Suppressor macrophage treated with lipopolysaccharide for 1 hour (primary cell): ENCODE data around the gene NAA20.
"Not testable (repeated sequence)": the region's sequence is repeated elsewhere in the genome, so short reads cannot be mapped to it uniquely, and the experiment has no call there.

ENCODE experiments used
- DNase-seq, 3 donors: peaks; one replicate each; pipeline ENCODE4 v3.0.0-alpha.2; 2020 to 2022

The NAA20 gene

GRCh38 chr20:19991854-19992253, 25.3 kb upstream of the NAA20 start:
- DNase-seq: no peak

DNA sequence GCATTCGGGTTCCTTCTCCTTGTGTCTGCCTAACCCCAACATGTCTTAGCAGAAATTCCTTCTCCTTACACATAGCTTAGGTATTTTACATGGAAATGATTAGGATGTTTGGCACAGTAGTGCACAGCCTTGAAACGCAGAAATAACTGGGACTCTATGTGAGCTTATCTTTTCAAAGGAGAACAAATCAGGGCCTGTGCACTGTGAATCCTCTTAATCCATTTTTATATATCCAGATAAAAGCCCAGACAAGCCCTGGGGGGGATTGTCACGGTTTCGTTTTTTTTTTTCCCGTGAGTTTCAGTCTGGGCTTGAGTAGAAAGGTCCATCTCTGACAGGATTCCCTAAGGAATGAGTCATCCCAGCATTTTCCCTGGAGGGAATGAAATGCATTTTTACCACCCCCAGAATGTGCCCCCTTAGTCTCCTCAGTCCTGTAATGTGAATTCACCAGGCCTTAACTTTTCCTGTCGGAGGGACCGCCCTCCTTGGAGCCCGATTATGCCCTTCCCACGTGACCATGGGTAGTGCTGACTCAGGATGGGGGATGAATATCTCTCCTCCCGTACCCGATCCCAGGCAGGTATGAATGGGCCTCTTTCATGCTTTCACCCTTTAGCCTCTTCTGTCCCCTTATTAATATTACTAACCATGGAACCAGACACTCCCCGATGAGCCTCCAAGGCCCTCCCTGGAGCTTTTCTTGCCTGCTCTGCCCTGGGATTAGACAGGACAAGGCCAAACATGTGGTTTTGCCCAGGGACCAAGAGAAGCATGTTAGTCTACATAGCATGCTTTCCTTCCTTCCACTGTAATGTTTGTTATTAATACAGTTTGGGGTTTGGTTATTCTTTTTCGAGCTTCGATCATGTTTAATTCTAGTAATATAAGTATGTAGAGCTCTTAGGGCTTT, 23.9 kb upstream of the NAA20 start:
- DNase-seq: no peak

DNA sequence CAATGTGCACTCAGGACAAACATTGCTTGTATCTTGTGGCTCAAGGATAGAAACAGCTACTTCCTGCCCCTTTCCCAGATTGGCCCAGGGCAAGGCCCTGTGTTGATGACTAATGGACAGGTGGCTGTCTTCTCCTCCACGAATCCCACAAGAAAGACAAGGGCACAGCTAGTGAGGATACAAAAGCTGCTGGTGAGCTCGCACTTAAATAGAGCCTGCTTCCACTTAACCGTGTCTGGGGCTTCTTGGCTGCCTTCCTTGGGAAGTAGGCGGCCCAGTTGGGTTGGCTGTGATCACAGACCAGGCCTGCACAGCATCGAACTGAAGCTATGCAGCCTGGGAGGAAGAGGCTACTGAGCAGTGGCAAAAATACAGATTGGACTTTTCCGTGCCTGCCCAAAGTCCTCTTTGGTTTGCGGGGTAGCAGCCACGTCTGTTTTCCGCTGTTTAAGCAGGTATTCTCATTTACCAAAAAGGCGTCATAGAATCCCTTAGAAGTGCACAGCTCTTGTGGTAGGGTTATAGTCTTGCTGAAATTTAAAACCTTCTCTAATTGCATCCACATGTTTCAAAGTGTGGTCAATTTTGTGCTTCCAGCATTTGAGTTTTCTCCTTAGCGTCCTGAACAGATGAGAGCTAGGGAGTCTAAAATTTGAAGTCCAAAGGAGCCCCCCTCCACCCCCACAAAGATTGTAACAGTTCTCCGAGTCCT, 23.0 kb upstream of the NAA20 start:
- no peak for DNase-seq

DNA sequence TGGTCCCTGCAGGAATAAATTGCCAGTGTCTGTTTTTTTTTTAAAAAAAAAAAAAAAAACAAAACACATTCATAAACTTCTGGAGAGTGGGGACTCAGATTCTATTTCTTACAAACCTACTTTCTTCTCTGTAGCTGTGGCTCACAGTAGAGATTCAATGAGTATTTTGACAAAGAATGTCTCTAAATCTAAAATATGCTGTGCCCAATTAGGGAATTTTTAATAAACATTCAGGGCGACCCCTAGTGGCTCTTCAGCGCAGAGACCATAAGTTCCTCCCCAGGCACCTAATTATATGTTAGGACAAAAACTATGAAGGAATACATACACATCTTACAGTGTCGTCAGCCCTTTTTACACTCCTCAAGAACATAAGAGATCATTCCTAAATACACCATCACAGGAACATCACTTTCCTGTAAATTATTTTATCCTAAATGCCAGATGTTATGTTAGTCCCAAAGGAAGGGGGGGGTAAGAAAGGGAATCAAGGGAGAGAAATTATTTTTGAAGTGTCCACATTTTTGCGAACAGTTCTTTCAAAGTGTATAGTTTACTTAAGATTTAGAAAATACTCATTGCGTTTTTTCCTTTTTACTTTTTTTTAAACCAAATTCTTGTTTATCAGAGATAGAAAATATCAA, 21.8 kb upstream of the NAA20 start:
- peak; percentile 62 to 71 (median 67) for DNase-seq

GRCh38 chr20:19996222-19996621, 20.9 kb upstream of the NAA20 start:
- peak in 2 of 3 donors; percentile 65 to 66 for DNase-seq

GRCh38 chr20:19996917-19997316, 20.2 kb upstream of the NAA20 start:
- DNase-seq: peak in 2 of 3 donors; percentile 57 to 58

DNA sequence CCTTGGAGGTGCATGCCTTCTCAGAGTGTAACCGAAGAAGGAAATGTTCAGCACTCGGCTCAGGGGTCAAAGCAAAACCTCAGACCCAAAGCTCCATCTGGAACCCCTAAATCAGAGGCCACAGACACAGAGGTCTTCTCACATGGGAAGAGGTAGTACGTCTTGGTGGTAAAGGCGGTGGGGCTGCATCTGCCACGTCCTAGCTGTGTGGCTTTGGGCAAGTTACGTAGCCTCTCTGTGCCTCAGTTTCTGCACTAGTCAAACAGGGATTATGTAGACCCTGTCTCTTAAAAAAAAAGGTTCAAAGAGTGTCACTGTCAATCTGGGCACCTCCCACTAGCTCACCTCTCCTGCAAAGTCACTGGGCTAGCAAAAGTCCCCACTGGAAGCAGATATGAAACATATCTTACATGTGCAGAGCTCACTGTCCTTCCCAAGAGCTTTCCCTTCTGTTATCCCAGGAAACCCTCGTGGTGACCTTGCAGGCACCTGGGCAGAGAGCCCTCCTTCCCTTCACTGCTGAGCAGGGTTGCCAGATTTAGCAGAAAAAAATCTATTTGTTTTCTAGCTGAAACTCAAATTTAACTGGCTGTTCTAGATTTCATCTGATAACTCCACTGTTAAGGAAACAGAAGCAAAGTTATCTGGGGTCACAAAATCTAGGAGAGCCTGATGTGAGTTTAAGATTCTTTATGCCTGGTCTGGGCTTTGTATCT, 18.0 kb upstream of the NAA20 start:
- peak in 2 of 3 donors; percentile 6 to 10 for DNase-seq

GRCh38 chr20:20000211-20000968, 16.8 kb upstream of the NAA20 start:
- peak; percentile 69 to 84 (median 80) for DNase-seq

DNA sequence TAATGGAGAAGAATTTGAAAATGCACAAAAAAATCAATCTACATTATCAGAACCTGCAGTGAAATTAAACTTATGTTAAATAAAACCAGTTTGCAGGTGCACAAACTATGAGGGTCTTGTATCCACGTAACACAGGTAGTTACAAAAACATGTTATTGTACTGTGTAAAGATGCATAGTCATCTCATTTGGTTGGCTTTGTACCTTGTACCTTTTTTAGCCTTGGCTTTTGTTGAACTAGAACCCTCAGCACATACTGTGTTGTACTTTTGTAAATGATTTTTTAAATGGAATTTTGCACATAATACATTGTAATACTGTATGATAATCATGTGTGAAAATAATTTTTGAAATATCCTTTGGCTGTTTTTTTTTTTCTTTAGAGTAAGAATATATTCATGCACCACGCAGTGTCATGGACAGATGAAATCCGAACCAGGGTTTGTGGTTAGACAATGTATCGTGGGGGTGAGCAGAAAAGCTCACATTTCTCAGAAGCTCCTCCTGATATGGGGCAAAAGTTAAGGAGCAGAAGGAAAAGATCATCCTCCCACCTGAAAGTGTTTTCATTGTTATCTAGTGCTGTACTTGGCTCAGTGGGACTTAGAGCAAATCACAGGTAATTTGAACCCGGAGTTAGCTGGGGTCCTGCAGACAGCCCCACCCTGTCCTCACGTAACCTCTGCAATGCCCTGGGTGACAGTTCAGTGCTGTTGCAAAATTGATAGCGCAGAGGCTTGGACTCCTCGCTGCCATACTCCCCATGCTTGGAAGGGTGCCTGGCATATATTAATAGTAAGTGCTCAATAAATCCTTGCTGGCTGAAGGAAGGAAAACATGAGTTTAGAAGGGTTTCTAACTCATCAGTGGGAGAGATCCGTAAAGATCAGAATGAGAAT, 14.8 kb upstream of the NAA20 start:
- DNase-seq: peak in 1 of 3 donors; percentile 55

GRCh38 chr20:20003031-20003954, 13.9 kb upstream of the NAA20 start:
- DNase-seq: peak; percentile 87 to 93 (median 92)

- DNase-seq: not testable (repeated sequence)
Measured at GRCh38 chr20:20003955-20004322, 13.2 kb upstream of the NAA20 start.

DNA sequence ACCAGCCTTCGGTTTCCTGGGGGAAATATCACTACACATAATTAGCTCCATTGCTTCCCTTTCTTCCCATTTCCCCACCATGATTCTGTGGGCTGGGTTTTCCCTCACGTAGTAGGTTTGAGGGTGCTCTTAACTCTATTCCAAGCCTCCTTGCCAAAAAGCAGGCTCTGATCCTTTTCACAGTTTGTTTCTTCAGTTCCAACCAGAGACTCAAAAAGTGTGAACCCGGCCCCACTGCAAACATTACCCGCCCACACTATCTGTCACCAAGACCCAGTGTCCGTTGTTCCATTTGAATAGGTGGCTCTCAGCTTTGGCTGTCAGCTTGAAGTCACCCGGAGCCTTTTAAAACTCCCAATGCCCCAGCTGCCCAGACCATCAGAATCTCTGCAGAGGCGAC, 11.8 kb upstream of the NAA20 start:
- peak; percentile 54 to 64 (median 56) for DNase-seq

DNA sequence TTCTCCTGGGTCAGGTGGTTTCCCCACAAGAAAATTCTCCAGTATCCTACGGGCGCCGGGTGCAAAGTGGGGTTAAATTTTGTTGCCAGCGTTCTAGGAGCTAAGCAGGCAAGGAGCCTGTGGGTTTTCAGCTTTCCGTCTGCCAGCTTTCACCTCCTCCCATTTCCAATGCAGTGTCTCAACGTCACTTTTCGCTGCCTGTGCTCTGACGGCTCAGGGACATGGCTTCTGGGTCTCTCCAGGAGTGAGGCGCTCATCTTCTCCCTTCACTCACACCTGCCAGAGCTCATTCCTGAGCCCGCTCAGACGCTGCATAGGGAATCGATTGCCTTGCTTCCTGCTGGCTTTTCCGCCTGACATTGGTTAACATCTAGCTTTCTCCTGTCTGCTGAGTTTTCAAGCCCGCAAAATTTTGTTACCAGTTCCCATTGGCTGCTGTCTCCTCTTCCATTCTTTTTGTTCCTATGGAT, 7.3 kb upstream of the NAA20 start:
- DNase-seq: no peak

GRCh38 chr20:20010639-20011500, 6.3 kb upstream of the NAA20 start:
- DNase-seq: peak in 1 of 3 donors; percentile 55

GRCh38 chr20:20012541-20012940, 4.6 kb upstream of the NAA20 start:
- no peak for DNase-seq

DNA sequence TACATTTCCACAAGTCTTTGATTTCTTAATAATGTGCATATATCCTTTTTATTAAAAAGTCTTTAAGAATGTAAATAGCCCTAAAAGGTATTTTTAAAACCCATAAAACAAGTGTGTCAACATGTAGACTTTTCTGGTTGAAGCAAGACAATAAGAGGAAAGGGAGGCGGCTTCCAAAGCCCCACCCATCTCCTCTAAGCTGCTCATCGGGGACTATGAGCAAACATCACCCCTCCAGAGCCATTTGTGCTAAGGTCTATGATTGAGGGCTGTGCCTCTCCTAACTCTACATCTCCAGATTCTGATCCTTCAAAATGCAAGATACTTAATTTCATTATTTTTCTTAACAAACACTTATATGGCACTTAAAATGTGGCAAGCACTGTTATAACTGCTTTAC, 2.5 kb upstream of the NAA20 start:
- peak in 1 of 3 donors; percentile 48 for DNase-seq

GRCh38 chr20:20017844-20018185, 653 bp downstream of the NAA20 start:
- no peak for DNase-seq

- no peak for DNase-seq
Measured at GRCh38 chr20:20018366-20018765, 1.2 kb downstream of the NAA20 start.

DNA sequence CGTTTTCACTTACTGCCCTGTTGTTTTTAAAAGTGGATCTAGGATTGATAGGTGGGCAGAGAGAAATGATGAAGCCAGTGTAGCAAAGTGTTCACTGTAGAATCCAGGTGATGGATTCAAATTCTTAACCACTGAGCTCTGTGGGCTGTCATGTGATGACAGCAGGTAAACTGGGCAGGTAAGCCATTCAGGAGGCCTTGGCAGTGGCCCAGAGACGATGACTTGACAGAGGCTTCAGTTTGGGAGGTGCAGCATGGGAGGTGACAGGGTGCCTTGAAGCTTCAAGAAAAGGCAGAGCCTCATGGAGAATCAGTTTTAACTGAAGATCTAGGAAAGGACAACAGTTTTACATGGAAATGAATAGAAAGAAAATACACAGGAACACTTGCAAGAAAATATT, 2.0 kb downstream of the NAA20 start:
- no peak for DNase-seq
